ENCODE measurements around the gene TIGD1.

DNA sequence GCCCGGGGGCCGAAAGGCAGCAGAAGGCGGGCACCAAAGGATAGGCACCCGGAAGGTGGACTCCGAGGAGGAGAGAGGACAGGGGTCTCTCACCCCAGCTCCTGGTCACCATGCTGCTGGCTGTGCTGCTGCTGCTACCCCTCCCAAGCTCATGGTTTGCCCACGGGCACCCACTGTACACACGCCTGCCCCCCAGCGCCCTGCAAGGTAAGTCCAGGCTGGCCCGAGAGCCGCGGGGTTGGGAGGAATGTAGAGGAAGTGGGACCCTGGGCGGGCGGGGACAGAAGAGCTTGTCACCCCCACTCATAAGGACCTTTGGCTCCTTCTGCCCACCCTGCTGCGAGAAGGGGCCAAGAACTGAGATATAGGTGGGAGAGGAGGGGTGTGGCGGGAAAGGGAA lies 29.9 kb downstream of the TIGD1 start:
- TF ChIP-seq, protein P1, sequence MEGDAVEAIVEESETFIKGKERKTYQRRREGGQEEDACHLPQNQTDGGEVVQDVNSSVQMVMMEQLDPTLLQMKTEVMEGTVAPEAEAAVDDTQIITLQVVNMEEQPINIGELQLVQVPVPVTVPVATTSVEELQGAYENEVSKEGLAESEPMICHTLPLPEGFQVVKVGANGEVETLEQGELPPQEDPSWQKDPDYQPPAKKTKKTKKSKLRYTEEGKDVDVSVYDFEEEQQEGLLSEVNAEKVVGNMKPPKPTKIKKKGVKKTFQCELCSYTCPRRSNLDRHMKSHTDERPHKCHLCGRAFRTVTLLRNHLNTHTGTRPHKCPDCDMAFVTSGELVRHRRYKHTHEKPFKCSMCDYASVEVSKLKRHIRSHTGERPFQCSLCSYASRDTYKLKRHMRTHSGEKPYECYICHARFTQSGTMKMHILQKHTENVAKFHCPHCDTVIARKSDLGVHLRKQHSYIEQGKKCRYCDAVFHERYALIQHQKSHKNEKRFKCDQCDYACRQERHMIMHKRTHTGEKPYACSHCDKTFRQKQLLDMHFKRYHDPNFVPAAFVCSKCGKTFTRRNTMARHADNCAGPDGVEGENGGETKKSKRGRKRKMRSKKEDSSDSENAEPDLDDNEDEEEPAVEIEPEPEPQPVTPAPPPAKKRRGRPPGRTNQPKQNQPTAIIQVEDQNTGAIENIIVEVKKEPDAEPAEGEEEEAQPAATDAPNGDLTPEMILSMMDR (IDR thresholded peaks at IDR 0.05; ENCODE audit: low read depth, low read length) = no peak
- TF ChIP-seq POLR2A (IDR thresholded peaks at IDR 0.05; ENCODE audit: extremely low read depth, insufficient read length) (no peak), MYC (IDR thresholded peaks at IDR 0.05; ENCODE audit: low read depth, low read length) (no peak)
- TF ChIP-seq, protein P2, sequence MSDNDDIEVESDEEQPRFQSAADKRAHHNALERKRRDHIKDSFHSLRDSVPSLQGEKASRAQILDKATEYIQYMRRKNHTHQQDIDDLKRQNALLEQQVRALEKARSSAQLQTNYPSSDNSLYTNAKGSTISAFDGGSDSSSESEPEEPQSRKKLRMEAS (IDR thresholded peaks at IDR 0.05; ENCODE audit: low read depth, low read length) = no peak
